Tongue (tissue), 2 donors: Measurements from ENCODE around the gene SCP2D1. TPM values are rescaled to one million over a fixed set of nuclear protein-coding genes. Genes with fewer than 3 reads are reported as not detected.

Source experiments
- DNase-seq: peaks from one replicate; pipeline ENCODE4 v3.0.0-alpha.2; 2015
- total RNA-seq: library from RNA; depleted of rRNA; stranded (reverse); fragments of >200 nt; gene quantifications from one replicate; pipeline ENCODE4 v1.2.3, GENCODE V29; 2014

The SCP2D1 gene
- total RNA-seq, 1 donor from 2014 or later: not detected

DNA sequence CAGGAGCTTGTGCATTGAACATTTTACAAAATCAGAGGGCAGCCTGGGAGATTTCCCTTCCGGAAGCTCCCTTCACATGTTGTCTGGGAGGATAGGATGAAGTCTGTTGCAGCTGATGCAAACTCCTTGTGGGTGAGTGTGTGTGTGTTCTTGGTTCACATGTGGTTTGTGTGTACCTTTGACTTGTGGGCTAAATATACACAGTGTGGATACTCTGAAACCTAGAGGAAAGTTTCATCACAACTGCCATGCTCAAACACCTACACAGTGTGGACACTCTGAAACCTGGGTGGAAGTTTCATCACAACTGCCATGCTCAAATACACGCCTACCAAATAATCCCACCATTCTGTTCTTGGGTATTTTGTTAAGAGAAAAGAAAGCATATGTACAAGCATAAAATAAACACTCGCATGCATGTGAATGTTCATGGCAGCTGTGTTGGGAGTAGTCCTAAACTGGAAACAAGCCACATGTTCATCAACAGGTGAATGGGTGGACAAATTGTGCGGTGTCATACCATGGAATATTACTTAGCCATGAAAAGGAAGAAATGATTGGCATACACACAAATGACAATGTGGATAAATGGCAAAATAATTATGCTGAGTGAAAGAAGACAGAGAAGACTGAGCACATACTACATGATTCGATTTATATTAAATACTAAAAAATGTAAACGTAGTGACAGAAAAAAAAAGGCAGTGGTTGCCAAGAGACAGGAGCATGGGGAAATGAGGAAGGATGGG, 1.8 kb downstream of the SCP2D1 start:
- no peak for DNase-seq

DNA sequence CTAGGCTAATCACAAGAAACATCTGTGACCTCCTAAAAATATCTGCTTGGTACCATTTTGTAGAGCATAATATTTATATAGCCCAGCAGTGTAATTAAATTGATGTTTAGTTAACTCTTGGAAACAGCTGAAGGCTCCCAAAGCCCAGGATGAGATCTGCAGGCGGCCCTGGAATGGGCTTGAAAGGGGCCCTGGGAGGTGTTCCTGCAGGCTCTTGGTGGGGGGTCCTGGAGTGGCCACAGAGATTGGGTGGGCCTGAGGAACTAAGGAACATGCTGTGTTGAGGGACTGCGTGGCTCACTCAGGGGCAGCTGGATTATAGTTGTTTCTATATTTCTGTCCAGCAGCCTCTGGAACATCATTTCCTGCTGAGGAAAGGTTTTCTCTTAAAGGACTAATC, 9.2 kb downstream of the SCP2D1 start:
- DNase-seq: peak; percentile 18

GRCh38 chr20:18831830-18832499, 18.4 kb downstream of the SCP2D1 start:
- DNase-seq: no peak

DNA sequence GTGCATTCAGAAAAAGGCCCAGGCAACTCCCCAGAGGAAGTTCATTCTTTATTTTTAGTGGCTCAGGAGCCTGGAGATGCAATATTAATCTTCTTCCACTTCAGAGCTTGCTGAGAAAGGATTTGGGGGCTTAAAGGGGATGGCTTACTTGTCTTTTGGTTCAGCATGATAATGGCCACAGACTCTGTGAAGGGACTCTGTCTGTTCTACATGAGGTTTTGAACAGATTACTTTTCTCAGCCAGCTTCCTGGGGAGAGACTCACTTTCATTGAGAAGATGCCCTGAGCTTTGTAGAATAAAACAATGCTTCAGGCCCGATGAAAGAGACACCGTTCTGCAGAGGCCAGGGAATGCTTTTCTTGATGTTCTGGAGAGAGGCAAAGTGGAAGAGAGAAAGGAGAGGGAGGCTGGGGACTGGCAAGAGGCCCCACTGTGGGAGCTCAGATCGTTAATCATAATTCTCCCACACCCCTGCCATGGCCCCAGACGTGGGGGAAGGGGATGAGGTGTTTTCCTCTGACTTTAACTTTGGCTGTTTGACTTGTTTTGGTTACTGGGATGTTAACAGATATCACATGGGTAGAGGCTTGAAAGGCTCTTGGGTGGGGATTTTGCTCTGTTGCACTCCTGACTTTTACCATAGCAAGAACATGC, 19.1 kb downstream of the SCP2D1 start:
- DNase-seq: no peak

- DNase-seq: no peak
Observed at GRCh38 chr20:18835466-18836256, 22.1 kb downstream of the SCP2D1 start.

DNA sequence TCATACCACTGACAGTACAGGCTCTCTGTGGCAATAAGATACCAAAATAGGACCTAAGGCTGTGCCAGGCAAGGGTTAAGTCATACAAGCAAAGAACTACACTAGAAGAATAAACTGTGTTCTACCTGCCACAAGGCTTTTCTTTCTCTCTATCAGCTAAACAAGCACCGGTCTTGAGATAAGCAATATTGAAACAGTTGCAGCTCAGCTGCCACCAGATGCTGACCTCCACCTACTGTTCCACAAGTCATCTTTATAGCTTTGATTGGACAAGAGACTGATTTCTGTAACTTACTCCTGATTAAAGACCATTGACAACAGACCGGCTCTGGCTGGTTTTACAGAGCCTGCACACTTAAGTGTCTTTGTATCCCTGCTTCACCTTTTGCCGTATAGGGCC, 24.1 kb downstream of the SCP2D1 start:
- no peak for DNase-seq

GRCh38 chr20:18839507-18840247, 26.1 kb downstream of the SCP2D1 start:
- no peak for DNase-seq

DNA sequence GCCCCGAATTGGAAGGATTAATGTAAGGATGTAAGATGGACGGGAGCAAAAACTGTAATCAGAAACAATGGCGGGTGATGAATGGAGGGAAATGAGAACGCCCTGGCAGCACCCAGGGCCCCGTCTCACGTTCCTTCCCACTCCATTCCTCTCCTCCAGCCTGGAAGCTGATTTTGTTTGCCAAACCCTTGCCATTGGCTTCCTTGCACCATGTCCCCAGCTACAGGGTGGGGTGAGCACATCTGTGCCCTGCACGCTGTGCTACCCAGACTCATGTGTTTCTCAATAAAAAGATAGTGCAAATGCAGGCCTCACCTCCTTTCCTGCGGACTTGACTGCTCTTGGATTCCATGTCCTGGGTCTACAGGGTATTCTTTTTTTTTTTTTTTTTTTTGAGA, 26.7 kb downstream of the SCP2D1 start:
- DNase-seq: no peak

- DNase-seq: no peak
Observed at GRCh38 chr20:18845017-18845416, 31.4 kb downstream of the SCP2D1 start.

DNA sequence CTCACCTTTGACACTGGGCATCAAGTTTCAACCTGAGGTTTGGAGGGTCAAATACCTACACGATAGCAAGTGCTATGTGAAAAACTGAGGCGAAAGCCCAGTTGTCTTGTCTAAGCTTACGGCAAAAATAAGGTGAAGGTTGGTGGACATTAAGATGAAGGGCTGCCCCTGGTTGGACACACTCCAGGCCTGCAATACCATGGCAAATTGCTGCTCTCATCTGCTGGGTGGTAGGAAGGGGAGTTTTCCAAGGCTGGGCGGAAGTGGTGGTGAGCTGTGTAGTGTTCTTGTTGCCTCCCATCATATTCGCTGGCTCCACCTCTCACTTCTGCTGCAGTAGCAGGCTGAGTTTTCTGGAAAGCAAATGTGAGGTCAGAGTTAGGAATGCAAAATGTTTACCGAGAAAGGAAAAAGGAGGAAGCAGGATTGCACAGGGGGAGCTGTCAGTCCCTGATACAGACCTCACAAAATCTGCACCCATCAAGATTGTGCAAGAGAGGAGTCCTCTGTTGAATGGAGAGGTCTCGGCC, 33.7 kb downstream of the SCP2D1 start:
- no peak for DNase-seq

- DNase-seq: no peak
Observed at GRCh38 chr20:18849131-18849530, 35.5 kb downstream of the SCP2D1 start.

GRCh38 chr20:18851629-18852028, 38.0 kb downstream of the SCP2D1 start:
- DNase-seq: no peak

- no peak for DNase-seq
Observed at GRCh38 chr20:18852318-18852717, 38.7 kb downstream of the SCP2D1 start.

DNA sequence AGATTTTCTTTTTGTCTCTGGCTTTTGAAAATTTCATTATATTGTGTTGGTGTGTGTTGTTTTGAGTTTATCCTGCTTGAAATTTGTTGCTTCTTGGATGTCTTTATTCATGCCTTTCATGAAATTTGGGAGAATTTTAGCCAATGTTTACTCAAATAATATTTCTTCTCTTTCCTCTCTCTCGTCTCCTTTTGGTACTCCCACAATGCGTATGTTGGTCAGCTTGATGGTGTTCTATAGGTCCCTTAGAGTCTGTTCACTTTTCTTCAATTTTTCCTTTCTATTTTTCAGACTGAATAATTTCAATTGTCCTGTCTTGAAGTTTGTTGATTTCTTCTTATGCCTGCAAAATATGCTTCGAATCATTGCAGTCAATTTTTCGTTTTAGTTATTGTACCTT, 39.6 kb downstream of the SCP2D1 start:
- no peak for DNase-seq

- DNase-seq: no peak
Observed at GRCh38 chr20:18853946-18854646, 40.5 kb downstream of the SCP2D1 start.

- DNase-seq: no peak
Observed at GRCh38 chr20:18855882-18856281, 42.3 kb downstream of the SCP2D1 start.

- DNase-seq: no peak
Observed at GRCh38 chr20:18856873-18857272, 43.3 kb downstream of the SCP2D1 start.

DNA sequence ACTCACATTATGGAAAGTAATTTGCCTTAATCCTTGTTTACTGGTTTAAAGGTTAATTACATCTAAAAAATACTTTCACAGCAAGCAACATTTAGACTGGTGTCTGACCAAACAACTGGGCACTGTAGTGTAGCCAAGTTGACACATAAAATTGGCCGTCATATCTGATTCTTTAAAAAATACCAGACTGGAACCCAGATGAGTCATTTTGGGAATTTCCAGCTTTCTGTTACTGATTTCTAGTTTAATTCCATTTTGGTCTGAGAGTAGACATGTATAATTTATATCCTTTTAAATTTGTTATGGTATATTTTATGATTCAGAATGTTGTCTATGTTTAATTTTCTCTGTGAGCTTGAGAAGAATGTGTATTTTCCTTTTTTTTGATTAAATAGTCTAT, 44.1 kb downstream of the SCP2D1 start:
- DNase-seq: no peak

DNA sequence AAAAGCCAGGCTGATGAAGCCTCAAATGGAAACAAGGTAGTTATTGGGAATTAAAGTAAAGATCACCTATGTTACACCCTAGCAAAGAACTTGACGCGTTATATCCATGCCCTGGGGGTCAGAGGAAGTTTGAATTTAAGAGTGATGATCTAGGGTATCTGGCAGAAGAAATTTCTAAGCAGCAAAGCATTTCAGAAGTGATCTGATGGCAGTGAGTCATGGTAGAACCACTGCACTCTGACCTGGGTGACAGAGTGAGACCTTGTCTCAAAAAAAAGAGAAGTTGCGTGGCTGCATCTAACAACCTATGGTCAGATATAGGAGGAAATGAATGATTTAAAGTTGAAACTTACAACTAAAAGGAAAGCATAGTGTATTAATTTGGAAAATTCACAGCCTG, 45.2 kb downstream of the SCP2D1 start:
- no peak for DNase-seq
